Vagina (tissue), 2 donors: Measurements from ENCODE around the gene GPR35.

Source experiments
- POLR2A ChIP-seq, 2 donors: fragments of 450-650 bp; IDR thresholded peaks; one replicate each; pipeline ENCODE4 v1.6.1; 2017; ENCODE audit warnings: antibody characterized with exemption in 2 of 2, mild to moderate bottlenecking in 2 of 2, moderate library complexity in 2 of 2
- TF ChIP-seq, protein P1 (sequence below), 3 experiments: fragments of 450-650 bp in 2 of 3; fragments of 200-600 bp in 1 of 3; sonication (generic) in 1 of 3; IDR thresholded peaks; one replicate each; pipeline ENCODE4 v1.5.1; 2017 to 2019; ENCODE audit warnings: antibody characterized with exemption in 3 of 3, mild to moderate bottlenecking in 2 of 3, moderate library complexity in 2 of 3

DNA sequence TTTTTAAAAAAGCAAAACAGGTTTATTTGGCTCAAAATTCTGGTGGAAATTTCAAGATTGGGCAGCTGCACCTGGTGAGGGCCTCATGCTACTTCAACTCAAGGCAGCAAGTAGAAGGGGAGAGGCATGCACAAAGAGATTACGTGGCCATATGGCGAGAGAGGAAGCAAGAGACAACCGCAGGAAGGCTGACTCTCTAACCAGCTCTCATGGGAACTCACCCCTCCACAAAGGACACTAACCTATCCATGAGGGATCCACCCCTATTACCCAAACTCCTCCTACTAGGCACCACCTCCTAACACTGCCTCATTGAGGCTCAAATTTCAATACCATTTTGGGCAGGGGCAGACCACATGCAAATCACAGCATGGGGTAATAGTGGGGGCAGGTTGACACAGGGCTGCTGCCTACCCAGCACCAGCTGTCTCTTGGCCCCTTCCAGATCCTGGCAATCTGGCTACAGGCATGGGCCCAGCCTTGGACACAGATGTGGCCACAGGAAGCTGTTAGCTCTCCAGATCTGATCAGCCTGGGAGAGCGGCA lies 40.7 kb upstream of the GPR35 start:
- TF ChIP-seq, protein P1, sequence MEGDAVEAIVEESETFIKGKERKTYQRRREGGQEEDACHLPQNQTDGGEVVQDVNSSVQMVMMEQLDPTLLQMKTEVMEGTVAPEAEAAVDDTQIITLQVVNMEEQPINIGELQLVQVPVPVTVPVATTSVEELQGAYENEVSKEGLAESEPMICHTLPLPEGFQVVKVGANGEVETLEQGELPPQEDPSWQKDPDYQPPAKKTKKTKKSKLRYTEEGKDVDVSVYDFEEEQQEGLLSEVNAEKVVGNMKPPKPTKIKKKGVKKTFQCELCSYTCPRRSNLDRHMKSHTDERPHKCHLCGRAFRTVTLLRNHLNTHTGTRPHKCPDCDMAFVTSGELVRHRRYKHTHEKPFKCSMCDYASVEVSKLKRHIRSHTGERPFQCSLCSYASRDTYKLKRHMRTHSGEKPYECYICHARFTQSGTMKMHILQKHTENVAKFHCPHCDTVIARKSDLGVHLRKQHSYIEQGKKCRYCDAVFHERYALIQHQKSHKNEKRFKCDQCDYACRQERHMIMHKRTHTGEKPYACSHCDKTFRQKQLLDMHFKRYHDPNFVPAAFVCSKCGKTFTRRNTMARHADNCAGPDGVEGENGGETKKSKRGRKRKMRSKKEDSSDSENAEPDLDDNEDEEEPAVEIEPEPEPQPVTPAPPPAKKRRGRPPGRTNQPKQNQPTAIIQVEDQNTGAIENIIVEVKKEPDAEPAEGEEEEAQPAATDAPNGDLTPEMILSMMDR (IDR thresholded peaks at IDR 0.05): no peak
- no peak for TF ChIP-seq POLR2A (IDR thresholded peaks at IDR 0.05)
